DOHH2 (cell line): ENCODE data around the gene TMEM167A.

Experiments
- H3F3A ChIP-seq: fragments of 200-600 bp; sonication (generic), shearing (Covaris generic); 2 replicates; pipeline ENCODE4 v1.6.0; 2016; ENCODE audit warnings: antibody characterized with exemption, mild to moderate bottlenecking; ENCODE audit not compliant: control insufficient read depth, insufficient read depth
- H3K27ac ChIP-seq: fragments of 200-600 bp; sonication (generic); 2 replicates; pipeline ENCODE4 v1.5.1; 2014; ENCODE audit warnings: low read depth, mild to moderate bottlenecking, low read length, moderate library complexity
- H3K27me3 ChIP-seq: fragments of 200-600 bp; sonication (generic); 2 replicates; pipeline ENCODE4 v1.6.1; 2014; ENCODE audit warnings: mild to moderate bottlenecking, low read length, mixed read lengths; ENCODE audit not compliant: control insufficient read depth
- H3K36me3 ChIP-seq: fragments of 200-600 bp; sonication (generic); 2 replicates; pipeline ENCODE4 v1.6.1; 2014; ENCODE audit warnings: mild to moderate bottlenecking, low read length, moderate library complexity, mixed read lengths; ENCODE audit not compliant: control insufficient read depth
- H3K4me1 ChIP-seq: fragments of 200-600 bp; sonication (generic); 2 replicates; pipeline ENCODE4 v1.6.1; 2014; ENCODE audit warnings: mild to moderate bottlenecking, low read length, mixed read lengths; ENCODE audit not compliant: control insufficient read depth
- H3K4me2 ChIP-seq: fragments of 200-600 bp; sonication (generic); 2 replicates; pipeline ENCODE4 v1.6.0; 2014; ENCODE audit warnings: mild to moderate bottlenecking, low read length, moderate library complexity
- H3K4me3 ChIP-seq: fragments of 200-600 bp; sonication (generic); 2 replicates; pipeline ENCODE4 v1.5.1; 2014; ENCODE audit warnings: mild to moderate bottlenecking, low read length, mixed read lengths
- H3K79me2 ChIP-seq: fragments of 200-600 bp; sonication (generic); 2 replicates; pipeline ENCODE4 v1.6.1; 2014; ENCODE audit warnings: mild to moderate bottlenecking, low read length, mixed read lengths; ENCODE audit not compliant: control insufficient read depth
- H3K9me2 ChIP-seq: fragments of 200-600 bp; sonication (generic); replicated peaks from 2 replicates; pipeline ENCODE4 v1.6.1; 2014; ENCODE audit warnings: mild to moderate bottlenecking, low read length, mixed read lengths; ENCODE audit not compliant: control insufficient read depth
- H3K9me3 ChIP-seq: fragments of 200-600 bp; sonication (generic); 2 replicates; pipeline ENCODE4 v1.6.1; 2014; ENCODE audit warnings: antibody characterized with exemption, low read length, mixed read lengths; ENCODE audit not compliant: control insufficient read depth, insufficient read depth
- H4K20me1 ChIP-seq: fragments of 200-600 bp; sonication (generic); 2 replicates; pipeline ENCODE4 v1.6.0; 2014; ENCODE audit warnings: low read depth, mild to moderate bottlenecking, antibody characterized with exemption, low read length, moderate library complexity; ENCODE audit not compliant: control insufficient read depth, insufficient read depth
- CTCF ChIP-seq: fragments of 200-600 bp; sonication (generic); IDR thresholded peaks from one replicate; pipeline ENCODE4 v1.5.1; 2014; ENCODE audit warnings: antibody characterized with exemption, mild to moderate bottlenecking, low read depth, low read length; ENCODE audit not compliant: poor library complexity, severe bottlenecking
- EZH2phosphoT487 ChIP-seq: fragments of 200-600 bp; sonication (generic); IDR thresholded peaks from 2 replicates; pipeline ENCODE4 v1.6.1; 2017; ENCODE audit warnings: borderline replicate concordance, mild to moderate bottlenecking, antibody characterized with exemption, low read length, moderate library complexity, mixed read lengths

TMEM167A gene

GRCh38 chr5:83038924-83039323 is 38.3 kb downstream of the TMEM167A start:
- no peaks in the 10 kb centered on the region for H3K9me3 ChIP-seq
- H4K20me1 ChIP-seq: no peaks in the 10 kb centered on the region
- H3K79me2 ChIP-seq: no peaks in the 10 kb centered on the region
- H3F3A ChIP-seq: no peaks in the 10 kb centered on the region
- H3K27ac ChIP-seq: no peak overlapping the region
- H3K27me3 ChIP-seq: no peaks in the 10 kb centered on the region
- H3K9me2 ChIP-seq: no peaks in the 10 kb centered on the region
- H3K36me3 ChIP-seq: no peaks in the 10 kb centered on the region
- no peak overlapping the region for H3K4me3 ChIP-seq
- no peak for TF ChIP-seq CTCF
- no peak for TF ChIP-seq EZH2phosphoT487
- H3K4me1 ChIP-seq: no peaks in the 10 kb centered on the region
- H3K4me2 ChIP-seq: no peak overlapping the region

- Histone ChIP-seq H4K20me1 (no peaks in the 10 kb centered on the region), H3K9me2 (no peaks in the 10 kb centered on the region), H3K9me3 (no peaks in the 10 kb centered on the region), H3K79me2 (no peaks in the 10 kb centered on the region), H3K27me3 (no peaks in the 10 kb centered on the region), H3K27ac (no peak overlapping the region), H3K4me2 (no peak overlapping the region), H3K36me3 (no peaks in the 10 kb centered on the region), H3K4me3 (no peak overlapping the region), H3K4me1 (no peaks in the 10 kb centered on the region), H3F3A (no peaks in the 10 kb centered on the region)
- no peak for TF ChIP-seq CTCF
- TF ChIP-seq EZH2phosphoT487: no peak
Measured at GRCh38 chr5:83036991-83037575, 40.1 kb downstream of the TMEM167A start.

- Histone ChIP-seq H3K4me2 (no peak overlapping the region), H3K79me2 (no peaks in the 10 kb centered on the region), H4K20me1 (no peaks in the 10 kb centered on the region), H3K4me1 (no peaks in the 10 kb centered on the region), H3K27ac (no peak overlapping the region), H3K36me3 (no peaks in the 10 kb centered on the region), H3K9me2 (no peaks in the 10 kb centered on the region), H3F3A (no peaks in the 10 kb centered on the region), H3K4me3 (no peak overlapping the region), H3K9me3 (no peaks in the 10 kb centered on the region), H3K27me3 (no peaks in the 10 kb centered on the region)
- TF ChIP-seq CTCF (no peak), EZH2phosphoT487 (no peak)
Measured at GRCh38 chr5:83035373-83036100, 41.7 kb downstream of the TMEM167A start.
